ENCODE measurements around the gene NBEAL2.

Gene NBEAL2

GRCh38 chr3:46965151-46965550 lies 14.3 kb upstream of the NBEAL2 start:
- DNase-seq = no peak

DNA sequence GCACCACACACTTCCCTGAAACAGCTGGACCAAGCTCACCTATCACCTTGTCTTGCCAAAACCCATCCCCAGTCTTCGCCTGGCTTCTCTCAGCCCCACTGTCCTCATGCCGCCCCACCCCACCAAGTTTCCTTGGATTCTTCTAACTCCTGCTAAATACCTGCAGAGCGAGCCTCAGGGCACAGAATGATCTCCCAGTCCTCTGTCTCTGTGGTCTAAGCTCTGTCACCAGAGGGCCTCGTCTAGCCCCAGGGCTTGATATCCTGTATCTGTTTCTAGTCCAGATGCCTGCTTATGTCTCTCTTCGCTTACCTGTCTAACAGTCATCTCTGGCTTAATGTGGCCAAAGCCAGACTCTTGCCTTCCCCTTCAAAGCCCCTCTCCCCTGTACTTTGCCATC lies 12.7 kb upstream of the NBEAL2 start:
- no peak for DNase-seq

DNA sequence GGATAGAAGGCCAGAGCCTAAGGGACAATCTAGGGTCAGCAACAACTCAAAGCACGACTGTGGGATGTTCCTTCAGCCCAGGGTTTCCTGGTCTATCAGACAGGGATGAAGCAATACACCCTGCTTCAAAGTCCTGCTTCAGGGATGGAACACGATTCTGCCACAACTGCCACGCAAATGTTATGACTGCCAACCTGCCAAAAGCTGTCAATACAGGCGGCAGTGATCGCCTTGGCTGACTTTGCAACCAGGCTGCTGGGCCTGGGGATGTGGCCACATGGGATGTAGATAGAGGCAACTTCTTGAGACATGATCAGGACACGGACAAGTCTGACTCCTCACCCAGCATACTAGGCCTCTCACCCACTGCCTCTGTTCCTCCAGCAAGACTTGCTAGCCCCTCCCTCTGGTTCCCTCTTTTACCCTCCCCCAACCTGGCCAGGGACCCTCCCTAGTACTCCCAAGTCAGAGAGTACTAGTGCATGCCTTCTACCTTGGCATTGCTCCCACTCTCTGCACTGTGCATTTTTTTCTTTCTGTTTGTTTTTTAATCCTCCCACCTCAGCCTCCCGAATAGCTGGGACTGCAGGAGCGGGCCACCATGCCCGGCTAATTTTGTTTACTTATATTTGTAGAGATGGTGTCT lies 10.6 kb upstream of the NBEAL2 start:
- no peak for DNase-seq

DNA sequence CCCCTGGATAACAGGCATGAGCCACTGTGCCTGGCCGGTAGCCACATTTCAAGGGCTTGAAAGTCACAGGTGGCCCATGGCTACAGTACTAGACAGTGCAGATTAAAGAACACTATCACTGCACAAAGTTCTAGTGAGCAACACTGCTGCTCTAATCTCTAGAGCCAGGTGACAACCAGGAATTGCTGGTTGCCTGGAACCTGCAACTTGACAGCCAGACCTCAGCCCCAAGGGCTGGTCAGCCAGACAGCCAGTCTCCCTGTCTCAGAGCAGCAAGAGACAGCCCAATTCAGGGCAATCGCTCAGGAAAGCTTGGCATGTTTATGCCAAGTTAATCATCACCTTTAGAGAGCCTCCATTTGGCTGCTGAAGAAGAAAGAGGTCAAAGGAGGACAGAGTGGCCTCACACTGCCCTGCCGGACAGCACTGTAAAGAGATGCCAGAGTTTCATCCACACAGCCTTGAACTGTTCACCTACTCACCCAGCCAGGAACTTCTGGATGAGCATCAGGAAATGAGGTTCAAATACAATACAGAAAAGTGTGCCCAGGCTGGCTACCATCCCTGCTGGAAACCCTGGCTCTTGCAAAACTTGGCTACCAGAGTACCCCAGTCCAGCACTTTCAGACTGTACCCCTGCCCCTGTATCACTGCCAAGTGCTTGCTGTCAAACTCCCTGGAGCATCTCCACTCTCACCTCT lies 8.9 kb upstream of the NBEAL2 start:
- no peak for DNase-seq

GRCh38 chr3:46971151-46971550 lies 8.3 kb upstream of the NBEAL2 start:
- no peak for DNase-seq

DNA sequence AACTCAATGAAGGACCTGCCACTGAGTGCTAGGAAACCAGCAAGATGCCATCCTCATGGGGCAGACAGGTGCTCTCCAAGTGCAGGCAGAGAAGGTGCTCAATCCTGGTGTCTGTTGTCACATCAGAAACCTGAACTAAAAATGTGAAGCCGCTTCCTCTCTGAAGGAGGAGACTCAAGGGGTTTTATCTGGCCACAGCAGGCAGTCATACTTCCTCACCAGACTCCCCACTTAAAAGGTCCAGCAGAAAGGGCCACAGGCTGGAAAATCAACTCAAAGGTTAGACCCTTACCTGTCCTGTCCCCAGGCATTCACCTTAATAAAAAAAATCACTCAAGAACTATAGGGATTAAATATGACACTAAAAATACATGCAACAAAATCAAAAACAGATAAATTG lies 7.7 kb upstream of the NBEAL2 start:
- no peak for DNase-seq

DNA sequence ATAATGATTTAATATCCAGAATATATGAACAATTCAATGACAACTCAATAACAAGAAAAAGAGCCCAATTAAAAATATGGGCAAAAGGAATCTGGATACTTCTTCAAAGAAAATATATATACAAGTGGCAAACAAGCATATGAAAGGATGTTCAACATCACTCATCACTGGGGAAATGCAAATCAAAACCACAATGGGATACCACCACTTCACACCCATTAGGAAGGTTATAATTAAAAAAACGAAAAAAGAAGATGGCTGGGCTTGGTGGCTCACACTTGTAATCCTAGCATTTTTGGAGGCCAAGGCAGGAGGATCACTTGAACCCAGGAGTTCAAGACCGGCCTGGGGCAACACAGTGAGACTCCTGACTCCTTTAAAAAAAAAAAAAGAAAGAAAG lies 7.1 kb upstream of the NBEAL2 start:
- no peak for DNase-seq

DNA sequence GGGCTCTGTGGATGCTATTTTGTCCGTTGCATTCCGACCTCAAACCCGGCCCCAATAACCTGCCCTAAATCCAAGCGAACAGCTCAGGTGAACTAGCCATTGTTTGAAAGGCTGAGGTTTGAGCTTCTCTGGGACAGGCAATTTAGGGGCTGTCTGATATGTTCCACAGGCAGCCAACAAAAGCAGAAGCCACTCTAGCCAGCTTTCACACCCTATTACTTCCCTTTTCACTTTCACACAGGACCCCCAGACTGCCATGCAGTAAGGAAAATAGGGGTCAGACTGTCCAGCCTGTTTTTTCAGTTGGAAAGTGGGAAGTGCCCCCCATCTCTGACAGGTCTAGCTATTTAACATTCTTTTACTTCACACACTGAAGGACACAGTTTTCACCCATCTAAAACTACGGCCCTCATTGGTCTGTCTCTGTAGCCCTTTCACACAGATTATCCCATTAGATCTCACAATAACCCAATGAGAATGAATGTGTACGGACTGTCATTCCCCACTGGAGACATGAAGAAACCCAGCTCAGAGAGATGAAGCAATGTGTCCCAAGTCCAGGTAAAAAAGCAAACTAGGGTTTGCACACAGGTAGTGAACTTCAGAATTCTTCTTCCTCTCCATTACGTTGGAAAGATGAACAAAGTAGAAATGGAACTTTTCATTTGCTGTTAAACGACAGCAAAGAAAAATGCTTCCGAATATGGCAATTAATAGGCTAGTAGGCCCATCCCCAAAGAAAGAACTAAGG lies 4.9 kb upstream of the NBEAL2 start:
- no peak for DNase-seq

DNA sequence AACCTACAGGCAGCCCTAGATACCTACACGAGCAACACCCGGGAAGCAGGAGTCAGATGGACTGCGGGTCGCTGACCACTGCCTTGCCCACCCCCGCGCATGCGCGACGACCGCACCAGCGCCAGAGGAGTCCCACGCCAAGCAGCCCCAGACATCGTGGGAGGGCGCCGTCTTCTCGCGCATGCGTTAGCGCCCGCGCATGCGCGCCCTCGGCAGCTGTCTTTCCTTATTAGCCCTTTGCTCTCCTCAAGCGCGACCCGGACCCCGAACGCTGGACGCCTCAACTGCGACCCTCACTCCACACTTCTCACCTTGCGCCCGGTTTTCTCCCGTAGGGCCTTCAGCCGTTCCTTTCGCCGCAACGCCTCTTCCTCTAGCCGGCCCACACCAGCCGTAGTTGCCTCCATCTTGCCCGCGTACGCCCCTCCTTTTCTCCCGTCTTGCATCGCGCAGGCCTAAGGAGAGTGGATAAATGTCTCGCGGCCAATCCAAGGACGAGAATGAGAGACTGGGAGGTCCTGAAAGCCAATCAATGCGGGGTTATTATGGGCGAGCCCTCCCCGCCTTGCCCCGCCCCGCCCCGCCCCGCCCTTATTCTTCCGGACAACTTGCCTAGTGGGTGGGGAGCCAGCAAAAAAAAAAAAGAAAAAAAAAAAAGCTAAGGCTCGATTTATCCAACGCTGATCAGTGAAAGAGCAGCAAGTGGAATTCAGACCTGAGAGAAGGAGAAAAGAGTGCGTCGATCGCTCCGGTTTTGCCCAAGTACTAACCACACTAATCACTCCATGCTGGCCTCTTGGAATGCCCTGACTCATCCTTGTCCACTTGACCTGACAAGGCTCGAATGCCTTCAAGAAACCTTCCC lies 2.9 kb upstream of the NBEAL2 start, which contains the start of gene CCDC12:
Gene CCDC12 (minus strand): TSS at position 420 of the 865 bp plus-strand sequence. CDS start 13 bp downstream, at position 407.
- peak; percentile 85 for DNase-seq

- DNase-seq = no peak
These were observed 1.7 kb upstream of the NBEAL2 start for GRCh38 chr3:46977811-46978195.

GRCh38 chr3:46978381-46978780 lies 1.1 kb upstream of the NBEAL2 start:
- DNase-seq = no peak

GRCh38 chr3:46979958-46980497 lies 562 bp downstream of the NBEAL2 start:
- no peak for DNase-seq

GRCh38 chr3:46981932-46982471 lies 2.5 kb downstream of the NBEAL2 start:
- no peak for DNase-seq

GRCh38 chr3:46982546-46982945 lies 3.1 kb downstream of the NBEAL2 start:
- DNase-seq = no peak

DNA sequence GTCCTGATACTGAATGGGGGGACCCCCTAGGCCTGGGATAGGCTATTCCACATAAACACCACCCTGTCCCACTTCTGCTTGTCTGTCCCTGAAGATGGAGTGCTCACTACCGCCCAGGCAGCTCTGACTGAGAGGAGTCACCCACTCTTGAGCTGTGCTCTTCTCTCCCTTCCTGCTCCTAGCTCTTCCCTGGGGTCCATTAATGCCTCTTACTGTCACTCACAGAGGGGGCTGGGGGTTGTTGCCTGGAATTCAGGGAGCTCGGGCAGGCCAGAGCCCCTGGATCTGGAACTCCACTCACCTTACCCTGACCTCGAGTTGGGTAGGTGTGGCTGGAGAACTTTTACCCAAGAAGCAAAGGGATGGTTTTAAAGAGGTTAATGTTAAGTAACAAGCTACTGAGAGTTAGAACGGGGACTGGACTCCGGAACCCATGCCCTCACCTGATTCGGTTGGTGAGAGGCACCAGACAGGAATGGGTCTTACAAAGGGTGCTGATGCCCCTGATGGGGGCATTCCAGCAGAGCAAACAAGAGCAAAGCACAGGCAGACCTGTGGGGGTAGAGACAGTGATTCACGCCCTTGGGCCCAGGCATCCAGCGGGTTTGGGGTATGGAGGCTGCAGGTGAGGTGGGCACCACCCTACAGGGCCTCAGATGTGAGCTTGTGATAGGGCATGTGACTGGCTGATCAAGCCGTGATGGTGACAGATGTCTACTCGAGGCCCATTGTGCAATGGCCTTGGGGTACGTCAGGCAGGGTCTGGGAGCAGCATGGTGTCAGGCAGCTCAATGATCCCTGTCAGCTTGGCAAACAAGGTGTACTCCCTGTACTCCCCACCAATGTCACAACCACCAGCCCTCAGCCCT lies 5.4 kb downstream of the NBEAL2 start:
- DNase-seq = no peak

GRCh38 chr3:46985588-46985987 lies 6.1 kb downstream of the NBEAL2 start:
- DNase-seq = no peak

DNA sequence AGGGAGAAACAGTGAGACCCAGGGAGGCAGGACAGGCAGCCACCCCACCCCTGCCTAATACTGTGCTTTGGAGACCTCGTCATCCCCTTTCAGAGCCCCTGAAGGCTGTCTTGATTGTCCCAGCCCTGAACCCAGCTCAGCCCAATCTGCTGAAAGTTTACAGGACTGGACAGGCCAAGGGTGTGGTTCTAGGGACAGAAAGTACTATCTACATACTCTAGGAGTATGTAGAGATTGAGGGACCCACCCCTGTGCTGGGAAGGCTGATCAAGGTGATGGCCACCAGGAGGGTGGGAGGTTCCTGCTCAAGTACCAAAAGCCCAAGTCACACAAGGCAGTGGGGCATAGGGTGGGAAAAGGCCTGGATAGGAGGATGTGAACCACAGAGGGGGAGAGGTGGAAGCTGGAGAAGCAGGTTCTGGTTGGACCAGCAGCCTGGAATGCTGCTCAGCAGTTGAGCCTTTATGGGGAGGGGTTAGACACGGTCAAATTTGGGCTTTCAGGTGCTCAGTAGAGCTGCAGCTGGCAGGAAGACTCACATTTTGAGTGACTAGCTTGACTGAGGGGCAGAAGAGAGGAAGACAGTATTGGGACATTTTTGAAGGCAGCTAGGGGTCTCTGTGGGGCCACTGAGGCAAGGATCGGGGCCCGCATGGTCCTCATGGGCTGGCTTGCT lies 6.7 kb downstream of the NBEAL2 start:
- DNase-seq = no peak

DNA sequence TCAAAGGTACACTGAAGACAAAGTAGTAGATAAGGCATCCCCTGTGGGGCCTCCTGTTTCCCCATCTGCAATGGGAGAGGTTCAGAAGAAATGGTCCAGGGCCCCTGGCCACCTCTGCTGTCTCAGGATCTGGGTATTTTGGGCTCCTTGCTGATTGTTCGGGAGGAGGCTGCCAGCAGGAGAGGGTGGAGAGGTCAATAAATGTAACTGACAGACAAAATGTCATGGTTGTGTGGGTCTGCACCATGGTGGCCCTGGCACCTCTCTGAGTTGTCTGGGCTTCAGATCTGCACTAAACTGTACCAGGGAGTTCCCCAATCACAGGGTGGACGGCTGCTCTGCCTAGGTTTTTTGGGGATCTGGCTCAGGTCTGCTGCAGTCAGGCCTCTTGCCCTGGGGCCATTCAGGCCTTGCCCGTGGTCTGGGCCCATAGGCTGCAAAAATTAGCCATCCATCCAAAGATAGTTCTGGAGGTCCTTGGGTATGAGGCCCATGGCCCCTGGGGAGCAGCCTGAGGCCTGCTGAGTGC lies 7.4 kb downstream of the NBEAL2 start:
- no peak for DNase-seq

DNA sequence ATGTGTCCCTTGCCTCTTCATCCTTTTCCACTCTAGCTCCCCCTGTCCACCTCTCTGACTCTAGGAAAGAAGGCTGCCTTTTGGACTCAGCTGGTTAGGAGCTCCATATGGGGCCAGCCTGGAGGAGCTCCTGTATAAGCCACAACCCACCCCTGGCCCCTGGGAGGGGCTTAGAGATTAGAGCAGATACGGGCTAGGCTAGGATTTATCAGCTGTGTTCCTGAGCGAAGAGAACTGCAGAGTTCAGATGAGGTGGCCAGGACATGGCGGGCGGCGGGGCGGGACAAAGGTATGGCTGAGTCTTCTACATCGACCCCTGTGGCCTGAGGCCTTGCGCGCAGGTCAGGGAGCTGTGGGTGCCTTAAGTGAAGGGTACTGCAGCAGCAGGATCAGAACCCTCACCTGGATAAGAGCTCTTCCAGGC lies 7.9 kb downstream of the NBEAL2 start:
- no peak for DNase-seq

DNA sequence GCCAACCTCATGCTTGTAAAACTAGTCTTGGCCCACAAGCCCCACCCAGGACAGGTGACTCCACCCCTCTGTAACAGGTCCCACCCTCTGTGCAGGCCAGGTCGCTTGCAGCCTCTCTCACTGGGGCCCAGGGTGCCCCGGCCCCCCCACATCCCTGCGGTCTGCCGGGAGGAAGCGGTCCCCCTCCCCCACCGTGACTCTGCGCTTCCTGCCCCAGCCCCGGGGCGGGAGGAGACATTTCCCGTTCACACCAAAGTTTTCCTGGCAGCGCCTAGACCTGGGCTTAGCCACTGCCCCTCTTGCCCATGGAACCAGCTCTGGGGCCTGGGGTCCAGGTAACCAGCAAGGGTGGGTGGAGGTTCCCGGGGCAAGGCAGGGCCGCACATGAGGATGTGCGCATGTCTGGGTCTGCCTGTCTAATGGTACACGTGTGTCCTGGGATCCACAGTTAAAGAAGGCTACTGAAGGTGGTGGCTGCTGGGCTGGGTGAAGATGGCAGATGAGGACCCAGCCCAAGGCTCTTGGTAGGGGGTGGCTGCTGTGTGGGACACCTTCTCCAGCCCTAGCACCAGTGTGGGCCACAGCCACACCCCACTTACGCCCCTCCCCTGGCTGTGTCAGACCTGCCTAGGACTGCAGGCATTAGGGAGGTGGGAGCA lies 8.4 kb downstream of the NBEAL2 start:
- no peak for DNase-seq

All from DMS79 treated with DMSO at 0.1 percent for 48 hours (cell line).